Embryonic facial prominence (tissue), 1 donor: ENCODE data around the gene TLCD3A.
A peak's percentile ranks its signal among the peaks of the same experiment; 100 is the strongest.
"Not testable (repeated sequence)": the region's sequence is repeated elsewhere in the genome, so short reads cannot be mapped to it uniquely, and the experiment has no call there.

Experiments
- DNase-seq: peaks from one replicate; pipeline ENCODE4 v3.0.0-alpha.2; 2016; ENCODE audit errors: extremely low spot score

Gene TLCD3A

DNA sequence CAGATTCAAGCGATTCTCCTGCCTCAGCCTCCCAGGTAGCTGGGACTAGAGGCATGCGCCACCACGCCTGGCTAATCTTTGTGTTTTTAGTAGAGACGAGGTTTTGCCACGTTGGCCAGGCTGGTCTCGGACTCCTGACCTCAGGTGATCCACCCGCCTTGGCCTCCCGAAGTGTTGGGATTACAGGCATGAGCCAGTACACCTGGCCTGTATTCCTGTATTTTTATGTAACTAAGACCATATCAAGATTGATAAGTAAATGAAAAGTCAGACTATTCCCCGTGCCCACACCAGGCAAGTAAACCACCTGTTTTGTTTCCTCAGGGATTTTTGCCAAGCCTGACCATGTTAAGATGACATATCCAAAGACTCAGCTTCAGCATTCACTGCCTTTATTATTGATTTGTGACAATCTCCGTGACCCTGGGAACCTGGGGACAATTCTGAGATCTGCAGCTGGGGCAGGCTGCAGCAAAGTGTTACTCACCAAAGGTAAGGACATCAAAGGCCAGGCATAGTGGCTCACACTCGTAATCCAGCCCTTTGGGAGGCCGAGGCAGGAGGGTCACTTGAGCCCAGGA is 55.3 kb downstream of the TLCD3A start:
- no peak for DNase-seq

DNA sequence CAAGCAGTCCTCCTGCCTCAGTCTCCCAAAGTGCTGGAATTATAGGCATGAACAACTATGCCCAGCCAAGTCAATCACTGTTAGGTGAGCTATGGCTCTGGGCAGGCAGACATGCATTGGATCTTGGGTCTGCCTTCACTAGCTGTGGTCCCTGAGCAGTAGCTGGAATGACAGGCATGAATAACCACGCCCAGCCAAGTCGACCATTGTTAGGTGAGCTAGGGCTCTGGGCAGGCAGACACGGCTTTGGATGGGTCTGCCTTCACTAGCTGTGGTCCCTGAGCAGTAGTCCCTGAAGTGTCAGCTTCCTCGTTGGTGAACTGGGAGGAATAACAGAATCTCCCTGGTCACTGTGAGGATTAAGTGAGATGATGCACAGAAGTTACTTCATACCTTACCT is 56.2 kb downstream of the TLCD3A start:
- no peak for DNase-seq

DNA sequence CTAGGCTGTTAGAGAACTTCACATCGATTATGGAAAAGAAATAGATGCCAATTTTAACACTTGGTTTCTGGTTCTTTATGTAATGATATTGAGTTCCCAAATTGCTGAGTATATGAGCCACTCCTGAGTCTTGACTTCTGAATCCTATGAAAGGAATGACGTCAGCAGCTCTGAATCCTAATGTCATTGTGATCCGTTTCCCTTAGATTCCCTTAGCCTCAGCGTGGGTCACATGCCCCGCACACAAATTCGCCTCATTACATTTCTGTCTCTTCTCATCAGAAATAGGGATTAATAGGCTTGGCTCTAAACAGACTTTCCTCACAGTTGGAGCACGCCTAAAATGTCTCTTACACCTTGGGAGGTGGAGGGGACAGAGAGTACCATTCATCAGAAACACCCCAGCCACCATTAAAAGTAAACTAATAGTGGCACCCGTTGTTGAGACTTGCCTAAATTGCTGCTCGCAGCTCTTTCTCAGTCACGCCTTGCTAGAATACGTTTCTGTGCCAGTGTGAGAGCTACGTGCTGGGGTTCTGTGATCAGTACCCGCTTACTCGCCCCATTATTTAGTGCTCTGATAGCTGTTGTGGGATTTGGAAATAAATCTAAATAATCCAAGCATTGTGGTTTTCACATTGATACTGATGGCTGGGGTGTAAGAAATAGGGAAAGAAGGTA is 56.9 kb downstream of the TLCD3A start:
- no peak for DNase-seq

DNA sequence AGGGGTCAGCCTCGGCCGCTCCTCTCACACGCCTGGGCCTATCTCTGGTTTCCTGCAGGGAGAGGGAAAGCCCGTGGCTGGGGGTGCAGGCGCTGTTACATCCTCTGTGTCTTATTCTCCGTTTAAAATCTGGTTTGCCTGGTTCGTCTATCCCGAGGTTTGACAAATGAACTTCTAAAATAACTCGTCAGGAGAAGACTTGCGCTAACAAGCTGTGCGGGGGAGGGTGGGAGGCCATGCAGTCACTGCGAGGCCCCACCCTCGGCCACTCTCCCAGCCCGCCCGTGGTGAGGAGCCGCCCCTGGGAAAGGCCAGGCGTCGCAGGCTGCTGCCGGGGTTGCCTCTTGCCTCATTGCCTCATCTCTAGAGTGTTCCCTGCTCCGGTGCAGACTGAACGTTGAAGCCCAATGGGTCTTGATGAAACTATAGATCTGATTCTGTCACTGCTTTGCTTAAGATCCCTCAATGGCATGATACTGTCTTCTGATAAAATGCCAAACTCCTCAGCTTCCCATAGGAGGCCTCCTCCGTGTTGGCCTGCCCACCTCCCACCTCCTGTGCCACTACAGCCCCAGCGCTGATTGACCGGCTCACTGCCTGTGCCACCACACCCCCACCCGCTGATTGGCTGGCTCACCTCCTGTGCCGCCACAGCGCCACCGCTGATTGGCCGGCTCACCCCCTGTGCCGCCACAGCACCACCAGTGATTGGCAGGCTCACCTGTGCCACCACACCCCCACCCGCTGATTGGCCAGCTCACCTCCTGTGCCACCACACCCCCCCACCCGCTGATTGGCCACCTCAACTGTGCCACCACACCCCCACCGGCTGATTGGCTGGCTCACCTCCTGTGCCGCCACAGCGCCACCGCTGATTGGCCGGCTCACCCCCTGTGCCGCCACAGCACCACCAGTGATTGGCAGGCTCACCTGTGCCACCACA is 57.8 kb downstream of the TLCD3A start:
- DNase-seq, result peak; percentile 20

DNA sequence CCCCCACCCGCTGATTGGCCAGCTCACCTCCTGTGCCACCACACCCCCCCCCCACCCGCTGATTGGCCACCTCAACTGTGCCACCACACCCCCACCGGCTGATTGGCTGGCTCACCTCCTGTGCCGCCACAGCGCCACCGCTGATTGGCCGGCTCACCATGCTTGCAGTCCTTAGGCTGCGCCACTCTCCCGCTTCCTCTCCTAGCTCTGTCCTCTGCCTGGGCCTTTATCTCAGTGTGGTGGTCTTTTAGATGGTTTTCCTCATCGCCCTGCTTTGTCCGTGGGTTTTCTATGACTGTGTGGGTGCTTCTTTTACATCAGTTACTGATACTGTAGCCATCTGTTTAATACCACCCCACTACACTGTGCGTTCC is 58.5 kb downstream of the TLCD3A start:
- not testable (repeated sequence) for DNase-seq

DNA sequence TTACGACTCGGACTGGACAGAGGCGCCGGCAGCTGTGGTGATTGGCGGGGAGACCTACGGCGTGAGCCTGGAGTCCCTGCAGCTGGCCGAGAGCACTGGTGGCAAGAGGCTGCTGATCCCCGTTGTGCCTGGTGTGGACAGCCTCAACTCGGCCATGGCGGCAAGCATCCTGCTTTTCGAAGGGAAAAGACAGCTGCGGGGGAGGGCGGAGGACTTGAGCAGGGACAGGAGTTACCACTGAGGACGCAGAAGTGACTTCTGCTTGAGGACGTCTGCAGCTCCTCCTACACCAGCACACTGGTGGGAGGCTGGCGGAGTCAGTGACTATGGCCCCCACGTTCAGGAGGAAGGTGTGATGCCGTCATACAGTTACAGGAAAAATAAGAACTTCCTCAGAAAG is 59.4 kb downstream of the TLCD3A start:
- DNase-seq, result no peak

GRCh38 chr17:792277-792676 is 59.9 kb downstream of the TLCD3A start:
- DNase-seq, result no peak
